H7 (cell line): Measurements from ENCODE around the gene COL7A1. TPM values are rescaled to one million over a fixed set of nuclear protein-coding genes. Genes with fewer than 3 reads are reported as not detected.
"Not testable (repeated sequence)": the region's sequence is repeated elsewhere in the genome, so short reads cannot be mapped to it uniquely, and the experiment has no call there.

Experiments
- DNase-seq: peaks from one replicate; pipeline ENCODE4 v3.0.0; 2012
- H3K27me3 ChIP-seq: 2 replicates; pipeline ENCODE4 v1.6.0; 2011; ENCODE audit warnings: mild to moderate bottlenecking, low read length; ENCODE audit not compliant: control insufficient read depth, insufficient read depth
- H3K36me3 ChIP-seq: replicated peaks from 2 replicates; pipeline ENCODE4 v1.5.1; 2011; ENCODE audit warnings: low read length; ENCODE audit not compliant: control insufficient read depth, insufficient read depth
- H3K4me3 ChIP-seq: 2 replicates; pipeline ENCODE4 v1.5.1; 2011; ENCODE audit warnings: low read depth, mild to moderate bottlenecking, control low read depth, low read length, moderate library complexity; ENCODE audit not compliant: insufficient read depth
- total RNA-seq: library from RNA; depleted of rRNA; stranded (reverse); fragments of >200 nt; shearing (Covaris generic); gene quantifications from 2 replicates; pipeline ENCODE4 v1.2.3, GENCODE V29; 2014

Gene COL7A1
- total RNA-seq, 1 experiment from 2014 or later = 19.4 TPM

DNA sequence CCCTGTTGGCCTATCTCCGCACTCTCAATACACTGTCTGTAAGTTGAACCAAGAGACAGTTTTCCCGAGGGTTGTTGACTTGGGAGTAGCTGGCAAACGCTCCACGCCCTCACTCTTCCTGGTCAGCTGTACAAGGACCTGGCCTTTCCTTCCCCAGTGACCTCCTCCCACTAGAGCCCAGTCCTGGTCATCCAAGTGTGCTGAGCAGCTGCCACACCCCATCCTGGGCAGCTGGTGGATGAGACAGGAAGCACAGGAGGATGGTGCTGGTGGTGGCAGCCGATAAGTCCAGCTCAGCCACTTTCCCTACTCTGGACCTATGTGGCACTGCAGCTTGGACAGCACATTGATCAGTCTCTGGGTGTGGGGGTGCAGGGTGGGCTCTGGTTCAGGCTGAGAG lies 58.3 kb downstream of the COL7A1 start:
- Histone ChIP-seq H3K27me3 (no peaks in the 10 kb centered on the region), H3K36me3 (peaks cover 5% of the 10 kb centered on the region), H3K4me3 (no peak overlapping the region)
- DNase-seq = peak; percentile 20

DNA sequence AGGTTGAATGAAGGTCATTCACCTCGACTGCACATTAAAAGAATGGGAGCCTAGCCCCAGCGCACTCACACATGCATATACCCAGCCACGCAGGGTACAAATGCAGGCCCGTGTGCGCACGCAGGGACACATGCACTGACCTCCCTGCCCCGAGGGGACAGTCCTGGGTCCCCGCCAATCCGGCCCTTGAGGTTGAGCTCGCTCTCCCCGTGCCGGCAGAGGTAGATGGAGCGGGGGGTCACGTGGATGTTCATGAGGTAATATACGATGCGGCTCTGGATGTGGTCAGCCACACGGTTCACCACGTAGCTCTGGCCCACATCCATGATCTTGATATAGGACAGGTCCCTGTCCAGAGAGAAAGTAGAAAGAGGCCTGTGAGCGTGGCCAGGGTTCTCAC lies 59.0 kb downstream of the COL7A1 start:
- Histone ChIP-seq H3K27me3 (no peaks in the 10 kb centered on the region), H3K4me3 (no peak overlapping the region), H3K36me3 (peaks cover 5% of the 10 kb centered on the region)
- DNase-seq = no peak

DNA sequence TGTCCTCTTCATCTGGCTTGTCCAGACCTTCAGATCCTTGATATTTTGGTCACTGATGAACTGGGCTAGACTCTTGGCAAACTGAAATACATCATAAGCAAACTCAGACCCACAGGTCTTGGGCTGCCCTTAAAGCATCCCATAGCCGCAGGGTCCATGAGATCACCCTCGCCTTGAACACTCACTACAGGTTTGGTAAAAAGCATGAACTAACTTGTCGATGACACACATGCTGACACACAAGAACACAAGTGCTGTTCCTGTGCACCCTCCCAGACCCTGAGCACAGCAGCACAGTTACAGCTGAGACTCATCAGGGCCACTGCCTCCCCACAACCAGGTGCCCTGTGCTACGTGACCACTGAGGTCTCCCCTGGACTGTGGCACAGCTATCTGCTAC lies 59.6 kb downstream of the COL7A1 start:
- no peak for DNase-seq
- Histone ChIP-seq H3K27me3 (no peaks in the 10 kb centered on the region), H3K4me3 (no peak overlapping the region), H3K36me3 (peaks cover 5% of the 10 kb centered on the region)

DNA sequence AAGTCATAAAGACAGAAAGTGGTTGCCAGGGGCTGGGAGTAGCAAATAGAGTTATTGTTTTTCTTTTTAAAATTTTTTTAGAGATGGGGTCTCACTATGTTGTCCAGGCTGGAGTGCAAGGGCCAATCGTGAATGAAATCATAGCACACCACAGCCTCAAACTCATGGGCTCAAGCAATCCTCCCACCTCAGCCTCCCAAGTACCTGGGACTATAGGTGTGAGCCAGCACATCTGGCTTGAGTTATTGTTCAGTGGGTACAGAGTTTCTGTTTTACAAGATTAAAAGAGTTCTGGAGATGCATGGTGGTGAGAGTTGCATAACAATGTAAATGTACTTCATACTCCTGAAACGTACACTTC lies 62.2 kb downstream of the COL7A1 start:
- Histone ChIP-seq H3K27me3 (no peaks in the 10 kb centered on the region), H3K4me3 (no peak overlapping the region), H3K36me3 (peaks cover 5% of the 10 kb centered on the region)
- DNase-seq = no peak

DNA sequence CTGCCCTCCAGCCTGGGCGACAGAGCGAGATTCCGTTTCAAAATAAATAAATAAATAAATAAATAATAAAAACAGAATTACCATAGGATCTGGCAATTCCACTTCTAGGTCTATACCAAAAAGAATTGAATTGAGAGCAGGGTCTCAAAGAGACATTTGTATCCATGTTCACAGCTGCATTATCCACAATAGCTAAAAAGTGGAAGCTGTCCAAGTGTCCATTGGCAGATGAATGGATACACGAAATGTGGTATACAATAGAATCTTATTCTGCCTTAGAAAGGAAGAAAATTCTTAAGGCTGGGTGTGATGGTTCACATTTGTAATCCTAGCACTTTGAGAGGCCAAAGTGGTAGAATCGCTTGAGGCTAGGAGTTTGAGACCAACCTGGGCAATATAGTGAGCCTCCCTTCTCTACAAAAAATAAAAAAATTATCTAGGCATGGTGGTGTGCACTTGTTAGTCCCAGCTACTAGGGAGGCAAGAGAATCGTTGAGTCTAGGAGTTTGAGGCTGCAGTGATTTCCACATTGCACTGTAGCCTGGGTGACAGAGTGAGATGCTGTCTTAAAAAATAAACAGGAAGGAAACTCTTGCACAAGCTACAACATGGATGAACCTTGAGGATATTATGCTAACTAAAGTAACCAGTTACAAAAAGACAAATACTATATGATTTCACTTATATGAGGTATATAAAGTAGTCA lies 62.7 kb downstream of the COL7A1 start:
- no peak overlapping the region for H3K4me3 ChIP-seq
- no peak for DNase-seq
- H3K27me3 ChIP-seq = no peaks in the 10 kb centered on the region
- peaks cover 5% of the 10 kb centered on the region for H3K36me3 ChIP-seq

DNA sequence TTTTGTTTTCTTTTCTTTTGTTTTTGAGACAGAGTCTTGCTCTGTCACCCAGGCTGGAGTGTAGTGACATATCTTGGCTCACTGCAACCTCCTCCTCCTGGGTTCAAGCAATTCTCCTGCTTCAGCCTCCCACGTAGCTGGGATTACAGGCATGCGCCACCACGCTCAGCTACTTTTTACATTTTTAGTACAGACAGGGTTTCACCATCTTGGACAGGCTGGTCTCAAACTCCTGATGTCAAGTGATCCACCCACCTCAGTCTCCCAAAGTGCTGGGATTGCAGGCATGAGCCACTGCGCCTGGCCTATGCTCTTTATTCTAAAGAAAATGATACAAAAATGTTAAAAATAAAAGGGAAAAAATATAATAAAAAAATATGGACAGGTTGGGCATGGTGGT lies 64.4 kb downstream of the COL7A1 start:
- DNase-seq, H3K27me3 ChIP-seq, H3K36me3 ChIP-seq, H3K4me3 ChIP-seq: not testable (repeated sequence)

DNA sequence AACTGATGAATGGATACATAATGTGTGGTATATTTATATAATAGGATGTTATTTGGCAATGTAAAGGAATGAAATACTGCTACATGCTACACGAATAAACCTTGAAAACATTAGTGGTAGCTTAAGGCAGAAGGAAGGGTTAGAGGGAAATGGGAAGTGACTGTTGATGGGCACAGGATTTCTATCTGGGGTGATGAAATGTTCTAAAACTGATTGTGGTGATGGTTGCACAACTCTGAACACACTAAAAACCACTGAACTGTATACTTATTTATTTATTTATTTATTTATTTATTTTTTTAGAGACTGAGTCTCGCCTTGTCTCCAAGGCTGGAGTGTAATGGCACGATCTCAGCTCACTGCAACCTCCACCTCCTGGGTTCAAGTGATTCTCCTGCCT lies 66.4 kb downstream of the COL7A1 start:
- Histone ChIP-seq H3K36me3 (no peaks in the 10 kb centered on the region; the same call in none of the 2 replicates), H3K27me3 (no peaks in the 10 kb centered on the region), H3K4me3 (no peak overlapping the region)
- DNase-seq = no peak

DNA sequence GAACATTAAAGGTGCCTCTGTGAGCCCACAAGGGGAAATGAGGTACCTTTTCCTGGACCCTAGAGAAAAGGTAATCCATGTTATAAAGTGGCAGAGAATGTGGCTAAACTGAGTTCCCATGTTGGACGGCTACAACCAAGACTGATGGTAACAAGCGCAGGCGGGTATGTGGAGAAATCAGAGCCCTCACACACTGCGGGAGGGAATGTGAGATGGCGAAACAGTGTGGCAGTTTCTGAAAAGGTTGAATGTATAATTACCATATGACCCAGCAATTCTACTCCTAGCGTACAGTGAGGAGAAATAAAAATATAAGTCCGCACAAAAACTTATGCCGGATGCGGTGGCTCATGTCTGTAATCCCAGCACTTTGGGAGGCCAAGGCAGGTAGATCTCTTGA lies 67.1 kb downstream of the COL7A1 start:
- Histone ChIP-seq H3K27me3 (no peaks in the 10 kb centered on the region), H3K4me3 (no peak overlapping the region), H3K36me3 (peaks cover 2% of the 10 kb centered on the region)
- no peak for DNase-seq

DNA sequence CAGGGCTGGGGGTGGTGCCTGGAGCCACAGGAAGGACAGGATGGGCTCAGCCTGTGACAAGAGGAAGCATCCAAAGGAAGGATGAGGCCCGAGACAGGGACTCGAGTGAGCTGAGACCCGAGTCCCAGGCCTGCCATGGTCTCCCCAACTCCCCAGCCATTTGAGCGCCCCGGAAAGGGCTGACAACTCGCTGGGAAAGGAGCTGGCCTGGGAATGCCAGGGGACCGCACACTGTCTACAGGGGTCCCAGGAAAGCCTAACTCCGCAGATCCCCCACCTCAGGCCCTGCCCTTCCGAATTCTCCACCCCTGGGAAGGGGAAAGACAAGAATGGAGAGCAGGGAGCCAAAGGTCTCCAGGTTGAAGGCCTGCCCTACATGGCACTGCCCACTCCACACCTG lies 70.2 kb downstream of the COL7A1 start:
- Histone ChIP-seq H3K4me3 (no peak overlapping the region), H3K36me3 (peaks cover 4% of the 10 kb centered on the region), H3K27me3 (no peaks in the 10 kb centered on the region)
- no peak for DNase-seq

DNA sequence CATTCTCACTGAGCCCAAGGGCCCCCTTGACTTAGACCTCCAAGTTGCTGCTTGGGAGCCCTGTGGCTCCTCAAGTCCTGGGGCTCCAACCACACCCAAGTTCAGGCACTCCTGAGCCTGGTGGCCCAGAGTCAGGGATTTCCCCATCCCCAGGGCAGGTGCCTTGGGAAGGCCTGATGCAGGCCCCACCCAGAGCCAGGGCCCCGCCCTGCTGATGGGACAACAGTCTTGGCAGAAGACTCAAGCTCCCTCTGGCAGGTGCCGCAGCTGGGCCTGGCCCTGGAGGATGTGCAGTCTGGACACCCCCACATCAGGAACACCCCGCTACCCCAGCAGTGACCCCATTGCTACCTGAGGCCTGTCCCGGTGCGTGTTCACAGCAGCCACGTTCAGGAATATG lies 73.5 kb downstream of the COL7A1 start:
- Histone ChIP-seq H3K36me3 (peaks cover 8% of the 10 kb centered on the region), H3K27me3 (no peaks in the 10 kb centered on the region), H3K4me3 (no peak overlapping the region)
- no peak for DNase-seq

DNA sequence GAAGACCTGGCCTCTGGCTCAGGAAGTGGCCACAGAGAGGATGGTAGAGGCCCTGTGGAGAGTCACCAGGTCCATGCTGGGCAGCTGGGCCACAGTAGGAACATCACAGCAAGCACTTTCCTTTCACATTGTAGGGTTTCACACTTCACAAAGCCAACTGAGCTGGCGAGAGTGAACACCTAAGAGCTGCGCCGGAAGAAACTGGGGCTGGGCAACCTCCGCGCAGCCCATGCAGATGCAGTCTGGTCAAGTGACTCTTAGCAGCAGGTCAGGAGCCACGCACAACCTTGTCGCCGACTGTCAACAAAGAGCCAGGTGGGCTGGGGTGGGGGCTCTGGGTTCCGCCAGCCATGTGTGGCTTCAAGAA lies 75.9 kb downstream of the COL7A1 start:
- Histone ChIP-seq H3K36me3 (peaks cover 8% of the 10 kb centered on the region), H3K27me3 (no peaks in the 10 kb centered on the region), H3K4me3 (no peak overlapping the region)
- no peak for DNase-seq

DNA sequence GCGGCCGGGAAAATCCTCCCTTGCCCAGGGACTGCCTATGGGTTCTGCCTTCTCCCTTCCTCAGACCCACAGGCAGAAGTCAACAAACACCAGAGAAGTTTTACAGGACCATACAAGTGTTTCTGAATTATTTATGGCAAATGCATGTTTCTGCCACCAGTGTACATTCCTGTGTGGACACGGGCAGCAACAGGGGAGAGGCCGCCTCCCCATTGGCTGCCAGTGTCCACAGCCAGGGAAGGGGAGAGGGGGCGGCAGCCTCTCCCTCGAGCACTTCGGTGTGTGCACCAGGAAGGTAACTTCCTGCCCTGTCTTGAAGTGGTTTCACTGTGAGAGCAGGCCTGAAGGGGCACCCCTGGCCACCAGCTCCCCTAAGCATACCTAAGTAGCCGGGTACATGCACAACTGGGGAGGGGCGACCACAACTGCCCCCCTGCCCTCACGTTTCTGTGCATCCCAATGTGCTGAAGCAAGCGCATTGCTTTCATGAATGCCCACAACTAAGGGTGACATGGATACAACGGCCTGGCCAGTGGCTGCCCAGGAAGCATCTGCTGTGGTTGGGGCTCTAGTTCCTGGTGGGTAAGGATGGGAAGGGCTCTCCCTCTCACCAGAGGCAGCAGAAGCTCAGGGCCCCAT lies 76.4 kb downstream of the COL7A1 start:
- peaks cover 8% of the 10 kb centered on the region for H3K36me3 ChIP-seq
- no peak overlapping the region for H3K4me3 ChIP-seq
- H3K27me3 ChIP-seq = no peaks in the 10 kb centered on the region
- peak; percentile 26 for DNase-seq

DNA sequence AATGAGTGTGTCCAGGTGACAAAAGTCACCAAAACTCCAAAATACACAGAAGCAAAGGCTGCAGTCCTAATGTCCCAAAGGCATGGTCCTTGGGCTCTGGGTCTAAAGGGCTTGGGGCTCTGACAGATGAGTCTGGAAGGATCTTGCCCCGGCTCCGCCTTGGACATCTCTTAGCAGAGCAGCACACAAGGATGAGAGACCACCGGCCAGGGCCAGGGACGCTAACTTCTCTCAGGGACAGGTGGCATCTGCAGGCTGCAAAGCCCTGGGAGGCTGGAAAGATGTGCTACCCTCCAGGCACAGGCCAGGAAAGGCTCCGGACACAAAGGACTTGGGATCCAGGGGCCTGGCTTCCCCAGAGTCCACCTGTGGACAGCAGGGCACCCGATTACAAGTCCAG lies 77.1 kb downstream of the COL7A1 start:
- Histone ChIP-seq H3K4me3 (no peak overlapping the region), H3K36me3 (peaks cover 5% of the 10 kb centered on the region), H3K27me3 (no peaks in the 10 kb centered on the region)
- no peak for DNase-seq

DNA sequence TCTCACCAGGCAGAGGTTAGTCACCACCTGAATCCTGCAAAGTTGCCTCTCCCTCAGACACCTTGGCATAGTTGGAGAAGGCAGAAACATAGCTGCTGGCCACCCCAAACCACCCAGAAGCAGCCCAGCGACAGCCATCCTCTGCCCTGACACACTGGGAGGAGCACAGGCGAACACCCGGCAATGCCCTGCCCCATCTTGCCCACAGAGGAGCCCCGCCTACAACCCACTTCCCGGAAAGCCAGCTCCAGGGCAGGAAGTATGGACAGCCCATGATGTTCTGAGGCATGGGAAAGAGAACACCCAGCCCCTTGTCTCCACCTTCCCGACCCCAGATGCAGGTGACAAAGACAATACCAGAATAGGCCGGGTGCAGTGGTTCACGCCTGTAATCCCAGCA lies 78.6 kb downstream of the COL7A1 start:
- no peak overlapping the region for H3K4me3 ChIP-seq
- peaks cover 5% of the 10 kb centered on the region for H3K36me3 ChIP-seq
- DNase-seq = no peak
- H3K27me3 ChIP-seq = no peaks in the 10 kb centered on the region

DNA sequence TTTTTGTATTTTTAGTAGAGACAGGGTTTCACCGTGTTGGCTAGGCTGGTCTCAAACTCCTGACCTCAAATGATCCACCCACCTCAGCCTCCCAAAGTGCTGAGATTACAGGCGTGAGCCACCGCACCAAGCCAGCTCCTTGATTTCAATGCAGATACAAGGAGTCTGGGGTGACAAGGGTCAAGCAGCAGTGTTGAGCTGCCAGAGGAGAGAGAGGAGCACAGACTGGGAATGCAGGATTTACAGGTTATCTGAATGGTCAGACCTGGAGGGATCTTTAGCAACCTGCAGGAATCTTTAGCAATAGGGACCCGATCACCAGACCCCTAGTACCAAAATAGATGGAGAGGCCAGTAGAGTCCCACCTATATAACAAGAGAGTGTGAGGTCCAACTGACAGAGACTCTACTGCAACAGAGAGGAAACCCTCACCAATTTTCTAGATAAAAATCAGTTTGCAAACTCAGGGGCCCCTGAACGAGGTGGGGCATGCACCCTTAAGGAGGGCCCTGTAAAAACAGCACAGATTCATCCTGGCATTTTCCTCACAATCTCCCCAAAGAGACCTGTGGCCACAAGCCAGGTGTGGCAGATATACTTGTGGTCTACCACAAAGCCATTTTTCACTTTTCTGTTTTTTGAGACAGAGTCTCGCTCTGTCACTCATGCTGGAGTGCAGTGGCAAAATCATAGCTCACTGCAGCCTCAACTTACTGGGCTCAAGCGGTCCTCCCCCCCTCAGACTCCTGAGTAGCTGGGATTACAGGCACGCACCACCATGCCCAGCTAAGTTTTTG lies 80.5 kb downstream of the COL7A1 start:
- no peak for DNase-seq
- peaks cover 4% of the 10 kb centered on the region for H3K36me3 ChIP-seq
- H3K27me3 ChIP-seq = no peaks in the 10 kb centered on the region
- no peak overlapping the region for H3K4me3 ChIP-seq
